OCI-LY3 (cell line): ENCODE data around the gene ARHGAP9.

Experiments used
- H2AFZ ChIP-seq: fragments of 200-600, 300-600 bp; shearing (Covaris generic); 2 replicates; pipeline ENCODE4 v1.6.0; 2014; ENCODE audit warnings: antibody characterized with exemption, low read depth, low read length
- H3K27ac ChIP-seq: fragments of 200-600, 300-600 bp; sonication (generic); 2 replicates; pipeline ENCODE4 v1.5.1; 2014; ENCODE audit warnings: mild to moderate bottlenecking, low read length, moderate library complexity, mixed read lengths
- H3K27me3 ChIP-seq: fragments of 200-600, 300-600 bp; sonication (generic); 2 replicates; pipeline ENCODE4 v1.6.1; 2014; ENCODE audit warnings: low read depth, low read length, mixed read lengths
- H3K36me3 ChIP-seq: fragments of 200-600, 300-600 bp; sonication (generic); replicated peaks from 2 replicates; pipeline ENCODE3; 2014; ENCODE audit warnings: low read depth, low read length, mixed read lengths
- H3K4me1 ChIP-seq: fragments of 300-600, 200-600 bp; sonication (generic); 2 replicates; pipeline ENCODE4 v1.6.1; 2014; ENCODE audit warnings: low read length, mixed read lengths
- H3K4me2 ChIP-seq: fragments of 200-600, 300-600 bp; sonication (generic); 2 replicates; pipeline ENCODE4 v1.6.1; 2014; ENCODE audit warnings: low read length, mixed read lengths
- H3K4me3 ChIP-seq: fragments of 300-600, 200-600 bp; sonication (generic); 2 replicates; pipeline ENCODE4 v1.5.1; 2014; ENCODE audit warnings: antibody characterized with exemption, mild to moderate bottlenecking, low read length, moderate library complexity
- H3K79me2 ChIP-seq: fragments of 300-600, 200-600 bp; shearing (Covaris generic); 2 replicates; pipeline ENCODE4 v1.6.1; 2014; ENCODE audit warnings: mild to moderate bottlenecking, low read length, mixed read lengths
- H3K9ac ChIP-seq: fragments of 300-600, 200-600 bp; shearing (Covaris generic); 2 replicates; pipeline ENCODE4 v1.6.0; 2014; ENCODE audit warnings: mild to moderate bottlenecking, low read length, moderate library complexity
- H3K9me3 ChIP-seq: fragments of 200-600, 300-600 bp; shearing (Covaris generic); 2 replicates; pipeline ENCODE4 v1.6.1; 2014; ENCODE audit warnings: low read length, mixed read lengths; ENCODE audit not compliant: insufficient read depth
- H4K20me1 ChIP-seq: fragments of 200-600, 300-600 bp; sonication (generic); 2 replicates; pipeline ENCODE4 v1.6.1; 2016; ENCODE audit warnings: low read length, mixed read lengths; ENCODE audit not compliant: insufficient read depth
- EZH2phosphoT487 ChIP-seq: fragments of 200-600 bp; shearing (Covaris generic); IDR thresholded peaks from 2 replicates; pipeline ENCODE4 v1.6.1; 2018; ENCODE audit warnings: antibody characterized with exemption, mixed run types, low read depth
- TF ChIP-seq, protein P1 (sequence below): fragments of 200-600, 300-600 bp; sonication (generic); IDR thresholded peaks from 2 replicates; pipeline ENCODE4 v1.5.1; 2014; ENCODE audit warnings: antibody characterized with exemption, low read length, low read depth

ARHGAP9 gene

DNA sequence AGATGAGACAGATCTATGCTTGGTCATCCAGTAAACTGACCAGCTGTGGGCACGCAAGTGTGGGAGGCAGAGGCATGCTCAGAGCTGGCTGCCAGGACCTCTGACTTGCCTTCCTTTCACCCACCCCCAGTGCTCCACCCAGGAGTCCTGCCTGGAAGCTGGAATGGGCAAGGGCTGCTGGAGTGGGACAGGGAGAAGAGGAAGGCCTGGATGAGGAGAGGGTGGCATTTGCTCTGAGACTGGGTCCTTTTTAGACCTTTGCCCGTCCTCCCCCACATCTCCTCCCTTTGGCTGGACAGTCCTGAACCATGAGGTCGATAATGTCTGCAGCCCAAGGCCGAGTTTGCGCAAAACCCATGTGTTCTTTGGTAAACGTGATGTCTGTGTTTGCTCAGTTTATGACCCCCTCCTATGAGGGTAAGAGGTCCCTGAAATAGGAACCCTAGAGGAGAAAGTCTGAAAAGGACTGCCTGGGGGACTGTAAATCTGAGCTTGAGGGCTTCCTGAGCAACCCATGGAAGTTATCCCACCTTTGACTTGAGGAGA lies 28.4 kb downstream of the ARHGAP9 start:
- Histone ChIP-seq H3K4me1 (peaks cover 26% of the 10 kb centered on the region), H4K20me1 (no peaks in the 10 kb centered on the region), H3K27ac (no peak overlapping the region), H3K9ac (no peak overlapping the region), H3K4me3 (no peak overlapping the region), H3K4me2 (no peak overlapping the region), H3K9me3 (no peaks in the 10 kb centered on the region), H3K27me3 (no peaks in the 10 kb centered on the region), H2AFZ (no peak overlapping the region), H3K79me2 (no peaks in the 10 kb centered on the region), H3K36me3 (no peaks in the 10 kb centered on the region)
- no peak for TF ChIP-seq EZH2phosphoT487
- TF ChIP-seq, protein P1, sequence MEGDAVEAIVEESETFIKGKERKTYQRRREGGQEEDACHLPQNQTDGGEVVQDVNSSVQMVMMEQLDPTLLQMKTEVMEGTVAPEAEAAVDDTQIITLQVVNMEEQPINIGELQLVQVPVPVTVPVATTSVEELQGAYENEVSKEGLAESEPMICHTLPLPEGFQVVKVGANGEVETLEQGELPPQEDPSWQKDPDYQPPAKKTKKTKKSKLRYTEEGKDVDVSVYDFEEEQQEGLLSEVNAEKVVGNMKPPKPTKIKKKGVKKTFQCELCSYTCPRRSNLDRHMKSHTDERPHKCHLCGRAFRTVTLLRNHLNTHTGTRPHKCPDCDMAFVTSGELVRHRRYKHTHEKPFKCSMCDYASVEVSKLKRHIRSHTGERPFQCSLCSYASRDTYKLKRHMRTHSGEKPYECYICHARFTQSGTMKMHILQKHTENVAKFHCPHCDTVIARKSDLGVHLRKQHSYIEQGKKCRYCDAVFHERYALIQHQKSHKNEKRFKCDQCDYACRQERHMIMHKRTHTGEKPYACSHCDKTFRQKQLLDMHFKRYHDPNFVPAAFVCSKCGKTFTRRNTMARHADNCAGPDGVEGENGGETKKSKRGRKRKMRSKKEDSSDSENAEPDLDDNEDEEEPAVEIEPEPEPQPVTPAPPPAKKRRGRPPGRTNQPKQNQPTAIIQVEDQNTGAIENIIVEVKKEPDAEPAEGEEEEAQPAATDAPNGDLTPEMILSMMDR = no peak

DNA sequence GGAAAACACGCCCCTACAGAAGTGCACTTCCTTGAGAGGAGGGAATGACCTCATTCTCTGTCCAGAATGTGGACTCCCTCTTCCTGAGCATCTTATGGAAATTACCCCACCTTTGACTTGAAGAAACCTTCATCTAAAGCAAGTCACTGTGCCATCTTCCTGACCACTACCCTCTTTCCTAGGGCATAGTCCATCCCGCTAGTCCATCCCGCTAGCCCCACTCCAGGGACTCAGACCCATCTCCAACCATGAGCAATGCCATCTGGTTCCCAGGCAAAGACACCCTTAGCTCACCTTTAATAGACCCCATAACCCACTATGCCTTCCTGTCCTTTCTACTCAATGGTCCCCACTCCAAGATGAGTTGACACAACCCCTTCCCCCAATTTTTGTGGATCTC lies 29.6 kb downstream of the ARHGAP9 start:
- Histone ChIP-seq H3K4me1 (peaks cover 21% of the 10 kb centered on the region), H3K27me3 (no peaks in the 10 kb centered on the region), H3K4me2 (no peak overlapping the region), H3K4me3 (no peak overlapping the region), H3K9me3 (no peaks in the 10 kb centered on the region), H4K20me1 (no peaks in the 10 kb centered on the region), H3K9ac (no peak overlapping the region), H2AFZ (no peak overlapping the region), H3K79me2 (no peaks in the 10 kb centered on the region), H3K36me3 (no peaks in the 10 kb centered on the region), H3K27ac (no peak overlapping the region)
- TF ChIP-seq, protein P1 = no peak
- TF ChIP-seq EZH2phosphoT487 = no peak

DNA sequence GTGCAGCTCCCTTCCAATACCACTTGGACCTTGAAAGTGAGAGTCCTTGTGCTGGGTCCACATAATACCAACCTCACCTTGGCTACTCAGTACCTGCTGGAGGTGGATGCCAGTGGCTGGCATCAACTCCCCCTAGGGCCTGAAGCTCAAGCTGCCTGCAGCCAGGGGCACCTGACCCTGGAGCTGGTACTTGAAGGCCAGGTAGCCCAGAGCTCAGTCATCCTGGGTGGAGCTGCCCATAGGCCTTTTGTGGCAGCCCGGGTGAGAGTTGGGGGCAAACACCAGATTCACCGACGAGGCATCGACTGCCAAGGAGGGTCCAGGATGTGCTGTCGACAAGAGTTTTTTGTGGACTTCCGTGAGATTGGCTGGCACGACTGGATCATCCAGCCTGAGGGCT lies 30.3 kb downstream of the ARHGAP9 start:
- Histone ChIP-seq H3K9ac (no peak overlapping the region), H4K20me1 (no peaks in the 10 kb centered on the region), H3K79me2 (no peaks in the 10 kb centered on the region)

DNA sequence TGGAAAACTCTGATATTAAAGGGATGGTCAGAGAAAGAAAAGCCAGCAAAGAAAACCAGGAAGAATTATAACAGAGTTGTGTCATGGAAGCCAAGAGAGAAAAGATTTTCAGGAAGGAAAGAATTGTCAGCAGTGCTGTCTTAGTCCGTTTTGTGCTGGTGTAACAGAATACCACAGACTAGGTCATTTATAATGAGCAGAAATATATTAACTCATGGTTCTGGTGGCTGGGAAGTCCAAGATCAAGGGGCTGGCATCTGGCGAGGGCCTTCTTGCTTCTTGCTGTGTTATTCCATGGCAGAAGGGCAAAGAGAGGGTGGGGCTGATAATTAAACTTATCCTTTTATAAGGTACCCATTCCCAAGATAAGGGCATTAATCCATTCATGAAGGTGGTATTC lies 31.0 kb downstream of the ARHGAP9 start:
- no peak overlapping the region for H3K9ac ChIP-seq
- no peaks in the 10 kb centered on the region for H3K9me3 ChIP-seq
- peaks cover 16% of the 10 kb centered on the region for H3K4me1 ChIP-seq
- H2AFZ ChIP-seq = no peak overlapping the region
- H4K20me1 ChIP-seq = no peaks in the 10 kb centered on the region
- no peaks in the 10 kb centered on the region for H3K36me3 ChIP-seq
- no peaks in the 10 kb centered on the region for H3K79me2 ChIP-seq
- no peaks in the 10 kb centered on the region for H3K27me3 ChIP-seq
- no peak overlapping the region for H3K4me3 ChIP-seq
- no peak overlapping the region for H3K4me2 ChIP-seq
- H3K27ac ChIP-seq = no peak overlapping the region
- TF ChIP-seq, protein P1 = no peak
- TF ChIP-seq EZH2phosphoT487 = no peak

More for the DNA sequence above, 30.3 kb downstream of the ARHGAP9 start:
- peaks cover 17% of the 10 kb centered on the region for H3K4me1 ChIP-seq
- H3K36me3 ChIP-seq = no peaks in the 10 kb centered on the region
- no peaks in the 10 kb centered on the region for H3K27me3 ChIP-seq
- TF ChIP-seq, protein P1 = no peak
- no peak for TF ChIP-seq EZH2phosphoT487
- no peaks in the 10 kb centered on the region for H3K9me3 ChIP-seq
- H3K4me2 ChIP-seq = no peak overlapping the region
- H3K4me3 ChIP-seq = no peak overlapping the region
- no peak overlapping the region for H3K27ac ChIP-seq
- H2AFZ ChIP-seq = no peak overlapping the region
